Measurements from ENCODE around the gene AOAH. TPM values are rescaled to one million over a fixed set of nuclear protein-coding genes. Genes with fewer than 3 reads are reported as not detected.

The AOAH gene
- total RNA-seq, 1 experiment from 2014 or later, result 0.39 TPM

DNA sequence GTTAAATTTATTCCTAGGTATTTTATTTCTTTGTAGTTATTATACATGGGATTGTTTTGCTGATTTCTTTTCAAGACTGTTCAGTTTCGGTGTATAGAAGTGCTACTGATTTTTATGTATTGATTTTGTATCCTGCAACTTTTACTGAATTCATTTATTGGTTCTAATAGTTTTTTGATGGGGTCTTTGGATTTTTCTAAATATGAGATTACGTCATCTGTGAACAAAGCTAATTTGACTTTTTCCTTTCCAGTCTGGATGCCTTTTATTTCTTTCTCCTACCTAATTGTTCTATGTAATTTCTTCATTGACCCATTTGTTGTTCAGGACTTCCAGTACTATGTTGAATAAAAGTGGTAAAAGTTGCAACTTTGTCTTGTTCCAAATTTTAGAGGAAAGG is 5.8 kb upstream of the AOAH start:
- no peaks in the 10 kb centered on the region for H3K27me3 ChIP-seq (ENCODE audit: insufficient read depth, low read length)
- no peak overlapping the region for H2BK12ac ChIP-seq (ENCODE audit: insufficient read length, low read depth, low read length)
- no peak overlapping the region for H3K14ac ChIP-seq (ENCODE audit: insufficient read depth, low read length)
- H3K23ac ChIP-seq (ENCODE audit: insufficient read length, low read depth, low read length), result no peak overlapping the region
- H3K9me3 ChIP-seq (ENCODE audit: control insufficient read depth, low read depth, low read length), result no peaks in the 10 kb centered on the region
- Mint-ChIP-seq H3K4me3 (no peak overlapping the region), H3K9me3 (peaks cover 5 to 7% of the 10 kb centered on the region in 2 experiments; a peak in 2 of 5 replicates), H3K36me3 (ENCODE audit: insufficient read depth in 1 of 3, low read depth in 3 of 3) (0 out of 7 replicates have a peak, but pooled peaks cover 0 to 4% (median 0%) of the 10 kb centered on the region in 3 experiments), H3K27ac (no peak overlapping the region), H3K4me1 (no peaks in the 10 kb centered on the region; a peak in 1 of 4 replicates), H3K27me3 (ENCODE audit: low read depth) (no peaks in the 10 kb centered on the region; the same call in 1 of the 2 replicates)
- no peak overlapping the region for H2BK15ac ChIP-seq (ENCODE audit: low read depth, low read length)
- no peak overlapping the region for H3K56ac ChIP-seq (ENCODE audit: insufficient read length, low read depth, low read length)
- no peak for DNase-seq
- H4K20me1 ChIP-seq (ENCODE audit: control insufficient read depth, insufficient read depth, insufficient read length), result no peaks in the 10 kb centered on the region
- no peak overlapping the region for H4K5ac ChIP-seq (ENCODE audit: insufficient read length, low read depth, low read length)
- no peak overlapping the region for H3K18ac ChIP-seq (ENCODE audit: insufficient read length, low read depth, low read length)
- H3T11ph ChIP-seq (ENCODE audit: low read length), result no peak overlapping the region
- H3K4ac ChIP-seq (ENCODE audit: low read depth, low read length), result no peak overlapping the region
- H3K79me1 ChIP-seq (ENCODE audit: insufficient read depth, low read depth, low read length, poor library complexity, severe bottlenecking), result no peaks in the 10 kb centered on the region
- no peak overlapping the region for H4K91ac ChIP-seq (ENCODE audit: insufficient read length, low read depth, low read length)
- H2BK120ac ChIP-seq (ENCODE audit: low read depth, low read length, poor library complexity, severe bottlenecking), result no peak overlapping the region
- no peak overlapping the region for H3K4me2 ChIP-seq (ENCODE audit: insufficient read depth, insufficient read length, low read length)
- TF ChIP-seq, protein P1, sequence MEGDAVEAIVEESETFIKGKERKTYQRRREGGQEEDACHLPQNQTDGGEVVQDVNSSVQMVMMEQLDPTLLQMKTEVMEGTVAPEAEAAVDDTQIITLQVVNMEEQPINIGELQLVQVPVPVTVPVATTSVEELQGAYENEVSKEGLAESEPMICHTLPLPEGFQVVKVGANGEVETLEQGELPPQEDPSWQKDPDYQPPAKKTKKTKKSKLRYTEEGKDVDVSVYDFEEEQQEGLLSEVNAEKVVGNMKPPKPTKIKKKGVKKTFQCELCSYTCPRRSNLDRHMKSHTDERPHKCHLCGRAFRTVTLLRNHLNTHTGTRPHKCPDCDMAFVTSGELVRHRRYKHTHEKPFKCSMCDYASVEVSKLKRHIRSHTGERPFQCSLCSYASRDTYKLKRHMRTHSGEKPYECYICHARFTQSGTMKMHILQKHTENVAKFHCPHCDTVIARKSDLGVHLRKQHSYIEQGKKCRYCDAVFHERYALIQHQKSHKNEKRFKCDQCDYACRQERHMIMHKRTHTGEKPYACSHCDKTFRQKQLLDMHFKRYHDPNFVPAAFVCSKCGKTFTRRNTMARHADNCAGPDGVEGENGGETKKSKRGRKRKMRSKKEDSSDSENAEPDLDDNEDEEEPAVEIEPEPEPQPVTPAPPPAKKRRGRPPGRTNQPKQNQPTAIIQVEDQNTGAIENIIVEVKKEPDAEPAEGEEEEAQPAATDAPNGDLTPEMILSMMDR (conservative IDR thresholded peaks at IDR 0.05), result no peak
- no peak overlapping the region for H2AK5ac ChIP-seq (ENCODE audit: insufficient read length, low read length)
- H3K23me2 ChIP-seq (ENCODE audit: insufficient read length, low read depth, low read length, poor library complexity, severe bottlenecking), result no peaks in the 10 kb centered on the region
- WGBS (ENCODE audit: extremely low coverage, insufficient read length, low lambda C conversion rate), result no CpG with 5 or more reads among the region's 2 CpGs
- no peak overlapping the region for H2BK5ac ChIP-seq (ENCODE audit: insufficient read length, low read length)
- H3K79me2 ChIP-seq (ENCODE audit: insufficient read depth, low read length), result no peaks in the 10 kb centered on the region
- no peak overlapping the region for H4K8ac ChIP-seq (replicated peaks; ENCODE audit: insufficient read length, low read depth, low read length)
- H3K4me1 ChIP-seq (ENCODE audit: insufficient read depth, low read length), result no peaks in the 10 kb centered on the region
- no peak overlapping the region for H3K9ac ChIP-seq (ENCODE audit: extremely low read depth, insufficient read length, low read length)
- H2BK20ac ChIP-seq (ENCODE audit: low read depth, low read length, poor library complexity, severe bottlenecking), result no peak overlapping the region
- H3K27ac ChIP-seq (ENCODE audit: insufficient read length, low read depth, low read length), result no peak overlapping the region
- no peak overlapping the region for H2AFZ ChIP-seq (ENCODE audit: low read length)

Data from H9 (cell line).